Measurements from ENCODE around the gene SERBP1. TPM values are rescaled to one million over a fixed set of nuclear protein-coding genes. Genes with fewer than 3 reads are reported as not detected.
A peak's percentile ranks its signal among the peaks of the same experiment; 100 is the strongest.
"Not testable (repeated sequence)": the region's sequence is repeated elsewhere in the genome, so short reads cannot be mapped to it uniquely, and the experiment has no call there.

The SERBP1 gene
- polyA plus RNA-seq, 6 donors from 2014 or later, result 93.7 to 147 (median 125) TPM

DNA sequence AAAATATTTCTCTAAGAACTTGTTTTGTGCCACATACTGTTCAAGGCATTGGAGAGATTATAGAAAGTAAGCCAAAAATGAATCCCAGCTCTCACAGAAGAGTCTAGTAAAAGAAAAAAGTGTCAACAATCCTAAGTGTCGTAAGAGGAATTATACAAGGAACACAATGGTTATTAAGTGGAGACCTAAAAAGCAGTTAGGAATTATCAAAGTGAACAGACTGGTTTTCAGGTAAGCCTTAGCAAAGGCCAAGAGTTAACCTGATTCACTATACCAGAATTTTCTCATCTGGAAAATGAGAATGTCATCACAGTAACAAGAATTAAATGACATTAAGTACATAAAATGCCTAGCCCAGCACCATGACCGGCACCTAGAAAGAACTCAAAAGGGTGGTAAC, 15.6 kb downstream of the SERBP1 start:
- Mint-ChIP-seq H3K4me3 (no peak overlapping the region), H3K27me3 (no peaks in the 10 kb centered on the region), H3K27ac (peak overlapping the region in 1 of 6 donors; percentile 76), H3K9me3 (no peaks in the 10 kb centered on the region), H3K4me1 (peaks cover 3 to 13% (median 7%) of the 10 kb centered on the region in 3 donors), H3K36me3 (peaks cover 0 to 14% of the 10 kb centered on the region in 2 donors)
- no peak for DNase-seq
- ATAC-seq (ENCODE audit: low read depth in 2 of 2), result no peak

DNA sequence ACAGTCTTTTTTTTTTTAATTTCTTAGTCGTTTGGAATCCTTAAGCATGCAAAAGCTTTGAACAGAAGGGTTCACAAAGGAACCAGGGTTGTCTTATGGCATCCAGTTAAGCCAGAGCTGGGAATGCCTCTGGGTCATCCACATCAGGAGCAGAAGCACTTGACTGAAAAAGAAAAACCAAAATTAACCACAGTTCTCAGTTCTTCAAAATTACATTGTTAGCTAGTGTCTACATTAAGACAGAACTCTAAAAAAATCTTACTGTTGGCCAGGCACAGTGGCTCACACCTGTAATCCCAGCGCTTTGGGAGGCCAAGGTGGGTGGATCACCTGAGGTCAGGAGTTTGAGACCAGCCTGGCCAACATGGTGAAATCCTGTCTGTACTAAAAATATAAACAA, 17.1 kb downstream of the SERBP1 start:
- H3K4me3 Mint-ChIP-seq, H3K27ac Mint-ChIP-seq: not testable (repeated sequence)
- H3K36me3 Mint-ChIP-seq, result peaks cover 0 to 14% of the 10 kb centered on the region in 2 donors

DNA sequence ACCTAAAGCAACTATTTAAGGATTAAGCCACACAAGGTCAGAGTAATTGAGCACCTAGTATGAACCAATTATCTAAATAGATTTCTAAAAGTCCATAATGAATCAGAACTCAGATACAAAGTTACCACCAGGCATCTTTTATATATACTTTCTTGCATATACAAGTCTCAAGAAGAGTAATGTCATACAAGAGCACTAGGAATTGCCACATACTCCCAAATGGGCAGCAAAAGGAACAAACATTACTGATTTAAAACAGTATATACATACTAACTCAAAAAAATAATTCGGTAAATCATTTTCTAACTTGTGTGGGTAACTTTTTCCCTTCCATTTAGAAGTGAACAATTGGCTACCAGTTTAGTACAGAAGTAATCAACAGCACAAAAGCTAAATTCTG, 22.1 kb downstream of the SERBP1 start:
- peaks cover 0 to 3% (median 0%) of the 10 kb centered on the region in 3 donors for H3K4me1 Mint-ChIP-seq
- DNase-seq (no peak), ATAC-seq (ENCODE audit: low read depth in 2 of 2) (no peak)
- no peaks in the 10 kb centered on the region for H3K9me3 Mint-ChIP-seq
- no peaks in the 10 kb centered on the region for H3K27me3 Mint-ChIP-seq
- H3K27ac Mint-ChIP-seq, result peak overlapping the region in 2 of 6 donors; percentile 22 to 35
- no peak overlapping the region for H3K4me3 Mint-ChIP-seq
- no peaks in the 10 kb centered on the region for H3K36me3 Mint-ChIP-seq

More for the DNA sequence above, 17.1 kb downstream of the SERBP1 start:
- DNase-seq; H3K9me3 Mint-ChIP-seq; H3K27me3 Mint-ChIP-seq; ATAC-seq (ENCODE audit: low read depth in 2 of 2): not testable (repeated sequence)
- H3K4me1 Mint-ChIP-seq, result peaks cover 3 to 13% (median 7%) of the 10 kb centered on the region in 3 donors

DNA sequence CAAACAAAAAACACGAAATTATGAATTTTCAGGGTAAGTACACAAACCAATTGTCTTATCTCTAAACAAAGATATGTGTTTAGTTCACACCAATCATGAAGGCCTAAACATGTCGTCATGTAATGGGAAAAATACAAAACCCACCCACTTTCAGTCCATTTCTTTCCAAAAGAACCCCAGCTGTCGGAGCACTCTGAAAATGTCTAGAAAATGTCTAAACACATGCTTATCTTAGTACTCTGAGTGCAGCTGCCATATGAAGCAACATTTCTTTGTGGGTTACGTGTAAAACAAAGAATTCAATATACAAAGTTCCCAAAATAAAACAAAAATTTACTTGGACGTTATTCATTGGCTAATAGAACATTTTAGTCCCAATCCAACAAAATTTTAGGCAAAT, 22.7 kb downstream of the SERBP1 start:
- no peak for DNase-seq
- Mint-ChIP-seq H3K9me3 (no peaks in the 10 kb centered on the region), H3K27ac (peak overlapping the region in 2 of 6 donors; percentile 22 to 35), H3K4me3 (no peak overlapping the region), H3K36me3 (no peaks in the 10 kb centered on the region), H3K4me1 (peaks cover 0 to 3% (median 0%) of the 10 kb centered on the region in 3 donors), H3K27me3 (no peaks in the 10 kb centered on the region)
- ATAC-seq (ENCODE audit: low read depth in 2 of 2), result no peak

DNA sequence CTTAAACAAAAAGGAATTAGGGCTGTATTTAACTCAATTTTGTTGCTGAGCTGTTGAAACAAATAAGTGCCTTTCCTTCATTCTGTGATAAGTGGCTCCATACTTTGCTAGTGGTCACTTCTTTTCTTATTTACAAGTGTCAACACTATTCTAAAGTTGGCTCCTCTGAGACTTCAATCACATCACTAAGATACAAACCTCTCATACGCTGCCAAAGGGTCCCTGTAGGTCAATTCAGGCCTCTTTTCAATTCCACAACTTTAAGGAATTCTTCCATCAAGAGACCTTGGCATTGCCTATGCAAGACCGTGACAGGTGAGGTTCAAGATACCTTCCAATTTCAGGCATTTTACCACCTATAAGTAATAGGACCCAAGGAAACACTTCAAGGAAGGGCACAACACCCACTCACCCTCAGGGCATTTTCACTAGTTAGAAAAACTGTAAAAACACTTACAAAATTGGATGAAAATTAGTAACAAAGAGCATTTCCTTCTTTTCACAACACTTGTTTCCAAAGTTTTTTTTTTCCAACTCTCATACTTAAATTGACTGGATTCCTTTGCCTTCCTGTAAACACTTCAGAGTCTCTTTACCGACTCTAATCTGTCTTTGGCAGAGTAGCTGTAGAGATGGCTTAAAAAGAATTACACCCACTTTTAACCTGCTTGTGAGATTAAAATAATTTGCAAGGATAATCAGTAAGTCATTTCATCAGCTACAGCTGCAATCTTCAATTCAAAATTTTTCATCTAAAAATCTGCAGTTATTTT, 24.5 kb downstream of the SERBP1 start:
- H3K9me3 Mint-ChIP-seq, result no peaks in the 10 kb centered on the region

DNA sequence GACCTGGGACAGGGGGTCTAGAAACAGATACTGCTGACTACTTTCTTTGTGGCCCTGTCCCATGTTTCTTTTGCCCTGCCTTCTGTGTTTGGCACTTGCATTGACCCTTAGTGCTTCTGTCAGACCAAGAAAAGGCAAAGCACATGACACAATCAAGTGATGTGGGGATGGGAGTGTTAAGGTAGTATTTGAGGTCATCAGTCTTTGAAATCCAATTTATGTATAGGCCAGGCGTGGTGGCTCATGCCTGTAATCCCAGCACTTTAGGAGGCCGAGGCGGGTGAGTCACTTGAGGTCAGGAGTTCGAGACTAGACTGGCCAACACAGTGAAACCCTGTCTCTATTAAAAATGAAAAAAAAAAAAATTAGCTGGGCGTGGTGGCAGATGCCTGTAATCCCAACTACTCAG, 26.0 kb downstream of the SERBP1 start:
- H3K9me3 Mint-ChIP-seq, result no peaks in the 10 kb centered on the region
- no peaks in the 10 kb centered on the region for H3K36me3 Mint-ChIP-seq
- peak overlapping the region in 2 of 6 donors; percentile 29 to 69 for H3K27ac Mint-ChIP-seq
- ATAC-seq (ENCODE audit: low read depth in 2 of 2), result no peak
- DNase-seq, result no peak
- peak overlapping the region in 1 of 8 donors; percentile 30 for H3K4me3 Mint-ChIP-seq
- no peaks in the 10 kb centered on the region for H3K4me1 Mint-ChIP-seq
- H3K27me3 Mint-ChIP-seq, result no peaks in the 10 kb centered on the region

More for the DNA sequence above, 24.5 kb downstream of the SERBP1 start:
- H3K36me3 Mint-ChIP-seq, result no peaks in the 10 kb centered on the region
- H3K4me1 Mint-ChIP-seq, result peaks cover 0 to 3% (median 0%) of the 10 kb centered on the region in 3 donors
- no peak for ATAC-seq (ENCODE audit: low read depth in 2 of 2)
- no peak overlapping the region for H3K4me3 Mint-ChIP-seq
- DNase-seq, result no peak
- H3K27ac Mint-ChIP-seq, result peak overlapping the region in 4 of 6 donors; percentile 53 to 86 (median 62)
- H3K27me3 Mint-ChIP-seq, result no peaks in the 10 kb centered on the region

DNA sequence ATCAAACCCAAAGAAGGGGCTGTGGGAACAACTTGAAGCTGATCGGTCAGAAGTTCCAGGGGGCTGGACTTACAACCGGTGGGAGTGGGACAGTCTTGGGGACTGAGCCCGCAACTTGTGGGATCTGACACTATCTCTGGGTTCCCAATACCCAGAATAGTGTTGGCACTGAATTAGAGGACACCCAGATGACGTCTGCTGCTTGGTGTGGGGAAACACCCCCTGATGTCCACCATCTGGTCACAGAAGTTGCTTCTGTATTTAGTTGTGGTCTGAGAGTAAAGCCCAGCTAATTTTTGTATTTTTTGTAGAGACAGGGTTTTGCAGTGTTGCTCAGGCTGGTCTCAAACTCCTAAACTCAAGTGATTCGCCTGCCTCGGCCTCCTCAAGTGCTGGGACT, 28.8 kb downstream of the SERBP1 start:
- Mint-ChIP-seq H3K4me3 (no peak overlapping the region), H3K4me1 (no peaks in the 10 kb centered on the region), H3K27ac (no peak overlapping the region), H3K36me3 (peaks cover 0 to 11% of the 10 kb centered on the region in 2 donors), H3K9me3 (no peaks in the 10 kb centered on the region), H3K27me3 (no peaks in the 10 kb centered on the region)
- ATAC-seq (ENCODE audit: low read depth in 2 of 2) (no peak), DNase-seq (no peak)

DNA sequence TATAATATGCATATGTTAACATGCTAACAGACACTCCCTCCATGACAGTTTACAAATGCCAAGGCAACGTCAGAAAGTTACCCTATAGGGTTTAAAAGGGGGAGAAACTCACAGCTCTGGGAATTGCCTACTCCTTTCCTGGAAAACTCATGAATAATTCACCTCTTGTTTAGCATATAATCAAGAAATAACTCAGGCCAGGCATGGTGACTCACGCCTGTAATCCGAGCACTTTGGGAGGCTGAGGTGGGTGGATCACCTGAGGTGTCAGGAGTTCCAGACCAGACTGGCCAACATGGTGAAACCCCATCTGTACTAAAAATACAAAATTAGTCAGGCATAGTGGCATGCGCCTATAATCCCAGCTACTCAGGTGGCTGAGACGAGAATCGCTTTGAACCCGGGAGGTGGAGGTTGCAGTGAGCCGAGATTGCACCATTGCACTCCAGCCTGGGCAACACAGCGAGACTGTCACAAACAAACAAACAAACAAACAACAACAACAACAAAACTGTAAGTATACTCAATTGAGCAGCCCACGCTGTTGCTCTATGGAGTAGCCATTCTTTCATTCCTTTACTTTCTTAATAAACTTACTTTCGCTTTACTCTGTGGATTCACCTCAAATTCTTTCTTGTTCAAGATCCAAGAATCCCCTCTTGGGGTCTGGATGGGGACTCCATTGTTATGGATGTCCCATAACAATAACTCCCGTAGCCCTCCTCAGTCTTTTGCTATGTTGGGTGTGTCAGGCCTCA, 30.0 kb downstream of the SERBP1 start:
- not testable (repeated sequence) for H3K4me3 Mint-ChIP-seq; DNase-seq; H3K9me3 Mint-ChIP-seq; H3K27ac Mint-ChIP-seq; H3K27me3 Mint-ChIP-seq; ATAC-seq (ENCODE audit: low read depth in 2 of 2); H3K4me1 Mint-ChIP-seq
- peaks cover 0 to 11% of the 10 kb centered on the region in 2 donors for H3K36me3 Mint-ChIP-seq

DNA sequence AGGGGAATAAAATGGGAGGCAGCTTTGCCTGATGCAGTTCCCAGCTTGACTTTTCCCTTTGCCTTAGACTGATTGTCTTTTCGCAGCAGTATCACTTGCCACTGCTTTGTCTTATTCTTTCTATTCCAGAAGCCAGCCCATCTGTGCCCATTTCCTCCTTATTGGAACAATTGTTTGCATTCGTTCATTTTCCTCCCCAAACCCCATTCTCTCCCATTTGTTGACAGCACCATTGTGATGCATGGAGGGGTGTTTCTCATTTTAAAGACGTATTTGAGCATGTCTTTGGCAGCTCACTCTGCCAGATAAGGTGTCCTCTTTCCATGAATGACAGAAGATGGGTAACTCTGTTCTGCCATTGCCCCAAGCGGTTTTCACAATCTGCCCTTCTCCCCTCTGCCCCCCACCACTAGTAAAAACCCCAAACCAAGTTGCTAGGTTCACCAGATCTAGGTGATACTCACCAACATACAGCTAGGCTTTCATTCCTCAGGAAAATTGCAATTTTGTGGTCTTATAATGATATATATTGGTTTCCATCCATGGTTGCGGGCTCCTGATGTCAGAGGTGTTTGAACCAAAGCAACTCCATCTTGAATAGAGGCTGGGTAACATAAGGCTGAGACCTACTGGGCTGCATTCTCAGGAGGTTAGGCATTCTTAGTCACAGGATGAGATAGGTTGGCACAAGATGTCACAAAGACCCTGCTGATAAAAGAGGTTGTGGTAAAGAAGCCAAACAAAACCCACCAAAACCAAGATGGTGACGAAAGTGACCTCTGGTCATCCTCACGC, 30.8 kb downstream of the SERBP1 start:
- Mint-ChIP-seq H3K27me3 (no peaks in the 10 kb centered on the region), H3K36me3 (peaks cover 0 to 11% of the 10 kb centered on the region in 2 donors), H3K4me3 (no peak overlapping the region), H3K4me1 (no peaks in the 10 kb centered on the region), H3K27ac (peak overlapping the region in 2 of 6 donors; percentile 44 to 47), H3K9me3 (no peaks in the 10 kb centered on the region)
- no peak for ATAC-seq (ENCODE audit: low read depth in 2 of 2)
- no peak for DNase-seq

DNA sequence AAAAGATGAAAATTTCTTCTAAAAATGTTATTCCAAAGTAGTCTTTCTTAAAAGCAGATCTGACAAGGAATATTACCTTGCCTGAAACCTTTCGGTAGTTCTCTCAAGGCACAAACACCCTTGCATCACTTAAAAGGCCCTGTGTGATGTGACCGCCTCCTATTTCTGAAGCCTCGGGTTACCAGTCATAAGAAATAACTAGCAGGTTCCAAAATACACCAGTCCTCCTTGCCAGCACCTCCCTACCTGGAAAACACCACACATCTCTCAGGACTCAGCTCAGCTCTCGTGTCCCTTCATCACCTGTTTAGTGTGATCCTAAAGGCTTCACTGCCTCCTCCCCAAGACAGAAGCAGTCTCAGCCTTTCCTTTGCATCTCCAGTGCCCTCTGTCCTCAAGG, 35.7 kb downstream of the SERBP1 start:
- Mint-ChIP-seq H3K27me3 (no peaks in the 10 kb centered on the region), H3K4me3 (no peak overlapping the region), H3K9me3 (no peaks in the 10 kb centered on the region), H3K36me3 (peaks cover 0 to 11% of the 10 kb centered on the region in 2 donors), H3K27ac (no peak overlapping the region), H3K4me1 (no peaks in the 10 kb centered on the region)
- DNase-seq, result no peak
- no peak for ATAC-seq (ENCODE audit: low read depth in 2 of 2)

DNA sequence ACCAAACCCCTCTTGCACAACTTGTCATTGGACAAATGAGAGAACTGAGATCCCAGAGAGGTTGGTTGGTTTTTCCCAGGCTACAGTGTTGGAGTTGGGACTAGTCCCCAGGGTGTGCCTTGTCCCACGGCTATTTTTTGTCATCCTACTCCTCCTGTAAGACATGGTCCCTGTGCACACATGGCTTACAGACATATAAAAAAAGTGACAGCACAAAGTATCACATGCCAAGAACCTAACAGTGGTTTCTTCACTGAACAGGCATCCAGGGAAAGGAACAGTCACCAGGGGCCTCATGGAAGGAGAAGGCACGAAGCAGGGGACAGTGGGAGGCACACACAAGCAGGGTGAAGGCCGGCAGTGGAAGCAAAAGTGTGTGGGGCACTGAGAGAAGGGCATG, 36.5 kb downstream of the SERBP1 start:
- H3K4me1 Mint-ChIP-seq, result no peaks in the 10 kb centered on the region
- no peak overlapping the region for H3K4me3 Mint-ChIP-seq
- ATAC-seq (ENCODE audit: low read depth in 2 of 2) (no peak), DNase-seq (no peak)
- H3K27ac Mint-ChIP-seq, result peak overlapping the region in 2 of 6 donors; percentile 50 to 52
- no peaks in the 10 kb centered on the region for H3K9me3 Mint-ChIP-seq
- H3K27me3 Mint-ChIP-seq, result no peaks in the 10 kb centered on the region
- peaks cover 0 to 11% of the 10 kb centered on the region in 2 donors for H3K36me3 Mint-ChIP-seq

DNA sequence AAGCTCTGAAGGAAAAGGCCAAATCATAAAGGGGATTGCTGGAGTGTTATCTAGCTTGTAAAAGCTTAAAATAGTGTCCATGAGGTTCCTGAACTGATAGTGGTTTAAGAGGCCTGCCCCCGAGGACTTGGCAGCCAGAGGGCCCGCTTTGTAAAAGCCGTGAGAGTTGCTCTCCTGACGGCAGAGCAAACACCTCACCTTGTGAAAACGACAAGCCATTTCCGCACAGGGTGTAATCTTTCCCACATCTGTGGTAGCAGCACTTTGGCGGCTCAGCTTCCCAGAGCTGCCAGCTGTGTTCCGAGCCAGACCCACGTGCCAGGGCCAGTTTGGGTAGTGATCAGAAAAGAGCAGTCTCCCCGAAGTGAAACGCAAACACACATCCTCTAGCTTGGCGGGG, 37.0 kb downstream of the SERBP1 start:
- H3K27ac Mint-ChIP-seq, result no peak overlapping the region
- DNase-seq, result no peak

More for the DNA sequence above, 37.0 kb downstream of the SERBP1 start:
- Mint-ChIP-seq H3K4me3 (no peak overlapping the region), H3K9me3 (no peaks in the 10 kb centered on the region), H3K4me1 (no peaks in the 10 kb centered on the region), H3K36me3 (peaks cover 0 to 10% of the 10 kb centered on the region in 2 donors), H3K27me3 (no peaks in the 10 kb centered on the region)
- no peak for ATAC-seq (ENCODE audit: low read depth in 2 of 2)

Data from naive B cell (primary cell).